ENCODE measurements around the gene KANSL3.
A peak's percentile ranks its signal among the peaks of the same experiment; 100 is the strongest.
"Not testable (repeated sequence)": the region's sequence is repeated elsewhere in the genome, so short reads cannot be mapped to it uniquely, and the experiment has no call there.

The KANSL3 gene

GRCh38 chr2:96654791-96655190, 16.7 kb upstream of the KANSL3 start:
- DNase-seq: not testable (repeated sequence)

GRCh38 chr2:96651793-96652192, 13.7 kb upstream of the KANSL3 start:
- no peak for DNase-seq

GRCh38 chr2:96649342-96649741, 11.2 kb upstream of the KANSL3 start:
- DNase-seq: no peak

- DNase-seq: no peak
Observed at GRCh38 chr2:96648306-96648930, 10.3 kb upstream of the KANSL3 start.

- DNase-seq: no peak
Observed at GRCh38 chr2:96647681-96648080, 9.6 kb upstream of the KANSL3 start.

GRCh38 chr2:96642564-96643360, 4.7 kb upstream of the KANSL3 start, which contains the start of gene FER1L5:
Gene FER1L5 (plus strand): TSS chr2:96642764. CDS start chr2:96642837, 73 bp downstream.
- no peak for DNase-seq

GRCh38 chr2:96637385-96638143, 548 bp downstream of the KANSL3 start:
- peak; percentile 62 for DNase-seq

GRCh38 chr2:96636551-96637171, 1.5 kb downstream of the KANSL3 start:
- no peak for DNase-seq

- DNase-seq: no peak
Observed at GRCh38 chr2:96633641-96634040, 4.5 kb downstream of the KANSL3 start.

- DNase-seq: no peak
Observed at GRCh38 chr2:96631804-96632435, 6.2 kb downstream of the KANSL3 start.

- DNase-seq: no peak
Observed at GRCh38 chr2:96626553-96626942, 11.6 kb downstream of the KANSL3 start.

- DNase-seq: no peak
Observed at GRCh38 chr2:96625571-96626552, 12.2 kb downstream of the KANSL3 start.

GRCh38 chr2:96623116-96623515, 15.0 kb downstream of the KANSL3 start:
- DNase-seq: no peak

- no peak for DNase-seq
Observed at GRCh38 chr2:96622544-96622943, 15.6 kb downstream of the KANSL3 start.

- DNase-seq: no peak
Observed at GRCh38 chr2:96618596-96619283, 19.4 kb downstream of the KANSL3 start.

GRCh38 chr2:96617012-96617411, 21.1 kb downstream of the KANSL3 start:
- no peak for DNase-seq

GRCh38 chr2:96616535-96616934, 21.6 kb downstream of the KANSL3 start:
- DNase-seq: no peak

- no peak for DNase-seq
Observed at GRCh38 chr2:96616128-96616527, 22.0 kb downstream of the KANSL3 start.

- no peak for DNase-seq
Observed at GRCh38 chr2:96608469-96609455, 29.4 kb downstream of the KANSL3 start.

GRCh38 chr2:96604104-96604503, 34.0 kb downstream of the KANSL3 start:
- no peak for DNase-seq

Data from GF-D8 (cell line).